Stimulated activated naive B cell treated with anti-CD40 and anti-IgM and Interleukin-4, amounts not matched to agents 10 μg/mL and 1 μg/mL and 100 μg/mL, for 72 hours (primary cell): ENCODE data around the gene LGI4.
A peak's percentile ranks its signal among the peaks of the same experiment; 100 is the strongest.

Experiments used
- ATAC-seq, 2 donors: fragments of 150-1000 bp; cut with Tn5 transposase; replicated peaks; 2 replicates each; pipeline ENCODE4 v1.10.0; 2021; ENCODE audit warnings: moderate library complexity in 1 of 2
- DNase-seq: peaks from one replicate; pipeline ENCODE4 v3.0.0; 2021
- H3K27ac Mint-ChIP-seq: one replicate; pipeline ENCODE4 v1.8.0; 2022; ENCODE audit warnings: mild to moderate bottlenecking, mixed read lengths
- H3K27me3 Mint-ChIP-seq, 2 donors: one replicate each; pipeline ENCODE4 v1.8.0; 2022; ENCODE audit warnings: mixed read lengths in 2 of 2
- H3K36me3 Mint-ChIP-seq, 2 donors: one replicate each; pipeline ENCODE4 v1.8.0; 2022; ENCODE audit warnings: mixed read lengths in 2 of 2, mild to moderate bottlenecking in 1 of 2
- H3K4me1 Mint-ChIP-seq, 2 donors: one replicate each; pipeline ENCODE4 v1.8.0; 2022; ENCODE audit warnings: mixed read lengths in 2 of 2, mild to moderate bottlenecking in 1 of 2
- H3K4me3 Mint-ChIP-seq, 2 donors: one replicate each; pipeline ENCODE4 v1.8.0; 2022; ENCODE audit warnings: mild to moderate bottlenecking in 2 of 2, mixed read lengths in 2 of 2, moderate library complexity in 1 of 2
- H3K9me3 Mint-ChIP-seq, 2 donors: one replicate each; pipeline ENCODE4 v1.8.0; 2022; ENCODE audit warnings: mixed read lengths in 2 of 2, mild to moderate bottlenecking in 1 of 2

The LGI4 gene

DNA sequence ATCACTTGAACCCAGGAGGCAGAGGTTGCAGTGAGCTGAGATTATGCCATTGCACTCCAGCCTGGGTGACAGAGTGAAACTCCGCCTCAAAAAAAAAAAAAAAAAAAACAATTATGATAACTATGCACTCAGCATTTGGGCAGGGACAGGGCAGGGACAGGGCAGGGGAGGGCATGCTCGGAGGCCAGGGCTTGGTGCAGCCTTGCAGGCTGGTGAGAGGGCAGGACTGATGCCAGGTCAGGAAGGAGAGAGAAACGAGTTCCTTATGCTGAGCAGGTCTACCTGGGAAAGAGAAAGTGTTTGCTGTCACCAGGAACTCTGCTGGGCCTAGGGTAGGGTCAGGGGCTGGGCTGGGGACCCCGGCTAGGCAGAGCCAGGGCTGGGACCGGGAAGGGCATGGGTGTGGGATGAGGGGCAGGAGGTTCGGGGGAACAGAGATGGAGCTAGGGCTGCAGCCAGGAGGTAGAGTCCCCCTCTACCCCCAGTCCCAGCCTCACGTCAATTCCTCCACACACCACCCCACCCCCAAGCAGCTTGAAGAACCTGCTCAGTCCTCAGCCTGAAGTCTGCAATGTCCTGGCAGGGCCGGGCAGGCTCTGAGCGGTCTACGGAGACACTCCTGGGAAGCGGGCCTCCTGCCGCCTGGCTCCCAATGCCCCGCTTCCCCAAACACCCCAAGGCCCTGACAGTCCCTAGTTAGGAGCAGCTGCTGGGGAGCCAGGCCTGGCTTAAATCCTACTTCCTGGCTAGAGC, 16.4 kb downstream of the LGI4 start:
- H3K27me3 Mint-ChIP-seq = peaks cover 3 to 9% of the 10 kb centered on the region in 2 donors
- no peaks in the 10 kb centered on the region for H3K9me3 Mint-ChIP-seq
- H3K36me3 Mint-ChIP-seq = no peaks in the 10 kb centered on the region
- H3K27ac Mint-ChIP-seq = no peak overlapping the region
- DNase-seq (no peak), ATAC-seq (no peak)
- H3K4me1 Mint-ChIP-seq = peaks cover 23 to 34% of the 10 kb centered on the region in 2 donors
- H3K4me3 Mint-ChIP-seq = no peak overlapping the region

DNA sequence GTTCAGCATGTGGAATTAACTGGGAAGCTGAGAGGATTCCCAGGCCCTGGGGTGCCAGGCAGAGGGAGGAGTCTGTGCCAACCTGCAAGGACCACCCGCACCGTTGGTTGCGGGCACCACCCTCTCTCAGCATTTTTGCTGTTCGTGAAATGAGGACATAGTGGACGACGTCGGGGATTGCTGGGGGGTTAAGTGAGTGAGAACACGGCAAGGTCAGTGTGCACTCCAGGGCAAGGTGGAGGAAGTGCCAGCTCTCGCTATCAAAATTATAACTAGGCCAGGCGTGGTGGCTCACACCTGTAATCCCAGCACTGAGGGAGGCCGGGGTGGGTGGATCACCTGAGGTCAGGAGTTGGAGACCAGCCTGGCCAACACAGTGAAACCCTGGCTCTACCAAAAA, 17.1 kb downstream of the LGI4 start:
- no peak overlapping the region for H3K4me3 Mint-ChIP-seq
- H3K27ac Mint-ChIP-seq = no peak overlapping the region
- no peaks in the 10 kb centered on the region for H3K36me3 Mint-ChIP-seq
- H3K27me3 Mint-ChIP-seq = peaks cover 3 to 9% of the 10 kb centered on the region in 2 donors
- no peaks in the 10 kb centered on the region for H3K9me3 Mint-ChIP-seq
- H3K4me1 Mint-ChIP-seq = peaks cover 23 to 32% of the 10 kb centered on the region in 2 donors
- DNase-seq (no peak), ATAC-seq (no peak)

DNA sequence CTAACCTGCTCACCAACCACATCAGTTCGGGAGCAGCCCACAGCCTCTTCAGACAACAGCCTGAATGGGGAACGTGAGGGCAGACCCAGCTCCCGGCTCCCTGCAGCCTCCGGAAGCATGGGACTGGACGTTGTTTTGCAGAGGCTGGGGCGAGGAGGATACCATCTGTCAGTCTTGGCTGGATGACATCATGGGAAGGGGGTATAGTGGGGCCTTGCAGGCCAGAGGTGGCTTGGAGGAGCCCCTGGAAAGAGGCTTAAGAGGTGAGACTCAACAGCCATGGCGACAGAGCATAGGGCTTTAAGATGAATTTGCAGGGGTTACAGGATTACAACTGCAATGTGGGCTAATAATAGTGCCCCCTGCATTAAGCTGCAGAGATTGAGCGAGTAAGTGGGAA, 17.7 kb downstream of the LGI4 start:
- Mint-ChIP-seq H3K4me1 (peaks cover 21 to 32% of the 10 kb centered on the region in 2 donors), H3K27ac (no peak overlapping the region), H3K27me3 (peaks cover 3 to 9% of the 10 kb centered on the region in 2 donors)

DNA sequence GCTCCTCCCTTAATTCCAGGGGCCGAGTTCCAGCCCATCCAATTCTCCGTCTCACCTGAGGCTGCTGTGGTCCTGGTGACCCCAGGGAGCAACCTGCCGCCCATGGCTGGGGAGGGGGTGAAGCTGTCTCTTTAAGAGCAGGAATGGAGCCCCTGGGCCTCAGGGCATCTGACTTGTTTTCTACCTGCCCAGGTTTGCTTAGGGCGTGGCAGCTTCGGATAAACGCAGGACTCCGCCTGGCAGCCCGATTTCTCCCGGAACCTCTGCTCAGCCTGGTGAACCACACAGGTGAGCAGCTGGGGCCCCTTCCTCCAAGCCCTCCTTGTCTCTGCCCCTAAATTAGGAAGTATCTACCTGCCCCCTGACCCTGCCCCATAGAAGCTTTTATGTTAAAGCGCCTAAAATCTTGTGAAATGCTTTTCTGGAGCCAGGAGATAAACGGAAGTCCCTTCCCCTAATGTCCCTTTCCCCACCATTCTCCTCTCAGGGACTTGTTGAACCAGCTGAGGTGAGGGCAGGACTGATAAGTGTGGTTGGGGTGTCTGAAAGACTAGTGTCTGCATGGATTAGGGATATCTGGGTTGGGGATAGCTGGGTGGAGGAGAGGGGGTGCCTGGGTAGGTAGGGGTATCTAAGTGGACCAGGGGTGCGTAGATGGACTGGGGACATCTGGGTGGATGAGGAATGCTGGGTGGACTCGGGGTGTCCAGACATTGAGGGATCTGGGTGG, 18.6 kb downstream of the LGI4 start:
- Mint-ChIP-seq H3K4me1 (peaks cover 18 to 26% of the 10 kb centered on the region in 2 donors), H3K9me3 (no peaks in the 10 kb centered on the region), H3K27me3 (peaks cover 3 to 9% of the 10 kb centered on the region in 2 donors), H3K27ac (no peak overlapping the region), H3K4me3 (no peak overlapping the region), H3K36me3 (no peaks in the 10 kb centered on the region)
- ATAC-seq = no peak
- DNase-seq = no peak

More for the DNA sequence above, 17.7 kb downstream of the LGI4 start:
- DNase-seq (no peak), ATAC-seq (no peak)
- Mint-ChIP-seq H3K36me3 (no peaks in the 10 kb centered on the region), H3K9me3 (no peaks in the 10 kb centered on the region), H3K4me3 (no peak overlapping the region)

DNA sequence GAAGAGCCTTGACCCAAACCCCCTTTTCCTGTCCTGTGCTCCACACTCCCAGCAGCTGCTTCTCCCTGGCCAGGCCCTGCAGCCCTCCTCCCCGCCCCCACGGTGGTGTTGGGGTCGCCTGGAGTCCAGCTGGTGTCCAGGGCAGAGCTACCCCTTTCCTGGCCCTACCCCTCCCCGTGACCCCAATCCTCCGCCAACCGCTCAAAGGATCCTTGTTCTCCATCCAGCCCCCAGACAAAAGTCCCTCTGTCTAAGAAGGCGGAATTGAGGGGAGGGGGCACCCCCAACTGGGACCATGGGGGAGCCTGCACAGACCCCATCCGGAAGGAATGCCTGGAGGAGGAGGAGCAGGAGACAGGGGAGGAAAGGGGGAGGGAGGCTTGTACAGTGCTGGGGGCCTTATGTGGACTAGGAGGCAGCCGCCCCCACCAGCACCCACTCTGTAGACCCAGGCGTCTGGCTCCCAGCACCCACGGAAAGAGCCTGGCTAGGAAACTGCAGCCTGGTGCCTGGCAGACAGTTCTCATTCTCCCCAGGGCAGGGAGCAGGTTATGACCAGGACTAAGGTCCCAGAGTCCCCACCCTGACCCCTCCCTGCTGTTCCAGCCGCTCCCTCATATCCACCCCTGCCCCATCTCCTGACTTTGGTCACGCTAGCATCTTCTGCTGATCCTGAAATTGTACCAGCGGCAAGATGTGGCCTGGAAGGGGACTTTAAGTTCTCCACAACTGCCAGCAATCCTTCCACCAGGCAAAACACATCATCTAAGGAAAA, 19.5 kb downstream of the LGI4 start, which contains the start of gene FXYD3:
Gene FXYD3 (plus strand): TSS at position 647 of the 775 bp plus-strand sequence. CDS start 3,554 bp downstream, outside the sequence.
- DNase-seq (no peak), ATAC-seq (no peak)
- Mint-ChIP-seq H3K36me3 (no peaks in the 10 kb centered on the region), H3K4me3 (peak within 1 kb of the TSS; percentile 53 to 59), H3K27me3 (peaks cover 3 to 9% of the 10 kb centered on the region in 2 donors), H3K27ac (no peak within 1 kb of the TSS), H3K4me1 (peaks cover 11 to 17% of the 10 kb centered on the region in 2 donors), H3K9me3 (no peaks in the 10 kb centered on the region)

DNA sequence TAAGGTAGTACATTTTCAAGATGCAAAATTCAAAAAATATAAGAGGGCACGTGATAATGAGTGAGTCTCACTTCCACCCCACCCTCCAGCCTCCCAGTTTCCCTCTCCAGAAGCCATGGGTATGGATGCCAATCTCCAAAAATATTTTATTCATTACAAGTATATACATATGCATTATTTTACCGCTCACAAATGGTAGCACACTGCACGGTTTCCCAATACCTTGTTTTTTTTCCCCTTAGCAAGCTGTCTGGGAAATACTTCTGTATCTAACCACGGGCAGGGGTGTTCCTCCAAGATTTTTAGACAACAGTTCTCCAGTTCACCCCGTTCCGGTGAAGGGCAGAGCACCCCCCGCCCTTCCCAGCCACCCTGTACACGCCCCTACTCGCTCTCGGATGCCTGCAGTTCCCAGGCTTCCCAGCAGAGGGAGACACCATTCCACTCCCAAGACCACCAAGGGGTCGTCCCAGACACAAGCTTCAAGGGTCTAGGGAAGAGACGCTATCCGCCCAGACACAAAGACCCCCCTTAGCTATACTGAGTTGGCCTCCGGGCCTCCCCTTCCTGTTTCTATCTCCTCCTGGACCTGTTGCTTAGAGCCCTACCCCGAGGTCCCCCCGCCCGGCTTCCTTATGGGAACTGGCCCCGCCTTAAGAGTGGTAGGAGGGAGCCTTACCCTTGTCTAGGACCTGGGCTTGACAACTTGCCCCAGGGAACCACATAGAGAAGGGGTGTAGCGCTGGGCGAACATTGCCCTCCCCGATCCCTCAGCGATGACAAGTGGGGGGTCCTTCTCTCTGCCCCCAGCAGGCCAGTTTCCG, 20.3 kb downstream of the LGI4 start:
- peak; percentile 86 to 88 for ATAC-seq
- Mint-ChIP-seq H3K4me3 (peak overlapping the region; percentile 53 to 59), H3K27ac (no peak overlapping the region), H3K4me1 (peaks cover 7 to 10% of the 10 kb centered on the region in 2 donors), H3K36me3 (no peaks in the 10 kb centered on the region), H3K27me3 (peaks cover 3 to 14% of the 10 kb centered on the region in 2 donors), H3K9me3 (no peaks in the 10 kb centered on the region)
- DNase-seq = peak; percentile 44

DNA sequence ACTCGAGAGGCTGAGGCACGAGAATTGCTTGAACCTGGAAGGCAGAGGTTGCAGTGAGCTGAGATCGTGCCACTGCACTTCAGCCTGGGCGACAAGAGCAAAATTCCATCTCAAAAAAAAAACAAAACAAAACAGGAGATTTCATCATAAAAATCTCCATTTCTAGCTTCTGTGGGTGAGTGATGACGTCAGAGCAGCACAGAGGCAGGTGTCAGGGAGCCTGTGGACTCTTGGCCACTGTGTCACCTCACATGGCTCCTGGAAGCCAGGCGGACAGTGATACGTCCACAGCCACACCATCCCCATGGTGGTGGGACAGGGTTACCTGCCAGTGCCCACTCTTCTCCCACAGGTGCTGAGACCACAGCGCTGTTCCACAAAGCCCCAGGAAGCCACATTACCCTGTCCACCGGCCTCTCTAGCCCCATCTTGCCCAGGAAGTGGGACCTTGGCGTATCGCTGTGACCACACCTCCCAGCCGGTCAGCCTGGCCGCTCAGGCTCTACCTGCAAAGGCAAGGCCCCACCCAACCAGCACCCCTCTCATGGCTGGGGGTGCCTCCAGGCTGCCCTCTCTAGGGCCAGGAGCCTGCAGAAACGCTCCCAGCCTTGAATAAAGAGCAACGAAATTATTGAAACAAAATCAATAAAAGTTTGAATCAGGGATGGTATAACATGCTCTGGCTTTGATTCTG, 21.7 kb downstream of the LGI4 start:
- no peaks in the 10 kb centered on the region for H3K9me3 Mint-ChIP-seq
- H3K4me1 Mint-ChIP-seq = peaks cover 6 to 7% of the 10 kb centered on the region in 2 donors
- H3K27me3 Mint-ChIP-seq = peaks cover 8 to 25% of the 10 kb centered on the region in 2 donors
- ATAC-seq = no peak
- H3K36me3 Mint-ChIP-seq = no peaks in the 10 kb centered on the region
- H3K4me3 Mint-ChIP-seq = no peak overlapping the region
- DNase-seq = no peak
- H3K27ac Mint-ChIP-seq = no peak overlapping the region

DNA sequence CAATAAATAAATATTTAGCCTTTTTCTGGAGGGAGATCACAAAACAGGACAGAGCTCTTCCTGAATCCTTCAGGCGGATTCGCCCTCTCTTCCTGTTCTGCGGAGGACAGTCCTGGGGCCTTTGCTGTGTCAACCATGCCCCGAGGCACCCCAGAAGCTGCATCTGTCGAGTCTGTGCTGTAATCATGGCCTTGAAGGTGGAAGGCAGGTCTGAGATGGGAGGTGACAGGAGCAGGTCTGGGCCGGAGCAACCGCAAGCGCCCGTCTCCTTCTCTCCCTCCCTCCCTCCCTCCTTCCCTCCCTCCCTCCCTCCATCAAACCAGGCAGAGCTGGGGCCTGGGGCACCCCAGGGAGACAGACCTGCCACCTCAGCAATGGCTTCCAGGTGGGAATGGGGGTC, 23.9 kb downstream of the LGI4 start:
- H3K4me3 Mint-ChIP-seq = no peak overlapping the region
- H3K27me3 Mint-ChIP-seq = peaks cover 8 to 25% of the 10 kb centered on the region in 2 donors
- DNase-seq = no peak
- ATAC-seq = no peak
- no peaks in the 10 kb centered on the region for H3K36me3 Mint-ChIP-seq
- H3K27ac Mint-ChIP-seq = no peak overlapping the region
- peaks cover 4 to 7% of the 10 kb centered on the region in 2 donors for H3K4me1 Mint-ChIP-seq
- H3K9me3 Mint-ChIP-seq = peaks cover 0 to 3% of the 10 kb centered on the region in 2 donors

DNA sequence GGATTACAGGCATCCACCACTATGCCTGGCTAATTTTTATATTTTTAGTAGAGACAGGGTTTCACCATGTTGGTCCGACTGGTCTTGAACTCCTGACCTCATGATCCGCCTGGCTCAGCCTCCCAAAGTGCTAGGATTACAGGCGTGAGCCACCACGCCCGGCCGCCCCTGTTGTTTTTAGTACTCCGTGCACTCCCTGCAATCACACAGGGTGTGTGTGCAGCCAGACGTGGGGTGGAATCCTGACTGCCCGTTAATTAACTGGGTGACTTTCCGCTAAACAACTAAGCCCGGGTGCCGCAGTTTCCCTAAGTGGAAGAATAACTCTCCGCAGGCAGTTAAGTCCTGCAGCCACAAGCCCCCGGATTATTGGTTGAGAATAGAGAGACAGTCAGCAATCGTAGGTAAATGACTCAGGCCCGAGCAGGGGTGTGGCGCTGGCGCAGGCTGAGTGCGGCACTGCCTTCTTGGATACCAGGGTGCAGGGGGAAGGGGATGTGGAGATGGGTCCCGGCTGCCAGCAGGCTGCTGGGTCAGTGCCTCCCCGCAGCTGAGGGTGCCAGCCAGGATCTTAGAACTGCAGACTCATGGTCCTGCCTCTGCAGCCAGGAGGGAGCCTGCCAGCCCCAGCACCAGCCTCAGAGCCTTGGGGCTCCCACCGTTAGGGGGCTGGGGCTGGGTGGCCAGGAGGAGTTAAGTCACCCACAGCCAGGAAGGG, 25.3 kb downstream of the LGI4 start:
- ATAC-seq (no peak), DNase-seq (no peak)
- Mint-ChIP-seq H3K36me3 (no peaks in the 10 kb centered on the region), H3K4me3 (no peak overlapping the region), H3K27ac (no peak overlapping the region), H3K4me1 (peaks cover 2 to 3% of the 10 kb centered on the region in 2 donors), H3K9me3 (peaks cover 0 to 4% of the 10 kb centered on the region in 2 donors), H3K27me3 (peaks cover 7 to 19% of the 10 kb centered on the region in 2 donors)

DNA sequence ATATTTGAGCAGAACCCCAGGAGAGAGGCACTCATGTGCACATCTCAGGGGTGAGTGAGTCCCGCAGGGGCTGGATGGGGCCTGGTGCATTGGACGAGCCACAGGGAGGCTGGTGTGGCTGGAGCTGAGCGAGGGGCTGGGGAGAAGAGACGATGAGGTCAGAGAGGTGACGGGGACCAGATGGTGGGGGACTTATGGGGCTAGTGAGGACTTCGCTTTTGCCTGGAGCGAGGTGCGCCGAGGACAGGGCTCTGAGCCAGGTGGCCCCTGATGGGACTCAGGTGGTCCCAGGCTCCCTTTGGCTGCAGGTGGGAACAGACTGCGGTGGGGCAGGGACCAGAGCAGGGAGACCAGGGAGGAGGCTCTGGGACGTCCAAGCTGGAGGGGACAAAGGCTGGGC, 26.1 kb downstream of the LGI4 start:
- no peak for ATAC-seq
- no peak overlapping the region for H3K4me3 Mint-ChIP-seq
- peaks cover 0 to 4% of the 10 kb centered on the region in 2 donors for H3K9me3 Mint-ChIP-seq

DNA sequence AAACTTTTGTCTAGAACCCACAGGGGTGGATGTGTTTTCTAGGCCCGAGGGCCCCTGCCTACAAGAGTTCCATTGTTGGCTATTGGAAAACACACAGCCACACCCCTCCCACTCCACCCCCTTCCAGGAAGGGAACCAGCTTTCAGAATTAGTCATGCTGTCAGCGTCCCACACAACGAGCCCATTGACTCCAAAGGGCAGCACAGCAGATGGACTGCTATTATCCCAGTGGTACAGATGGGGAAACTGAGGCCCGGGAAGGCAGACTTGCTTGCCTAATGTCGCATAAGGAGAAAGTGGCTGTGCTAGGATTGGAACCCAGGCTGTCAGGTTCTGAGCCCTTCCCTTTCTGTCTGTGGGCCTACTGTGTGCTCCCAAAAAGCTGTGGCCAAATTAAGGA, 27.3 kb downstream of the LGI4 start:
- H3K27me3 Mint-ChIP-seq = peaks cover 5 to 16% of the 10 kb centered on the region in 2 donors
- H3K27ac Mint-ChIP-seq = no peak overlapping the region
- peaks cover 0 to 4% of the 10 kb centered on the region in 2 donors for H3K9me3 Mint-ChIP-seq
- no peak overlapping the region for H3K4me3 Mint-ChIP-seq
- ATAC-seq = no peak
- H3K4me1 Mint-ChIP-seq = no peaks in the 10 kb centered on the region
- H3K36me3 Mint-ChIP-seq = peaks cover 0 to 1% of the 10 kb centered on the region in 2 donors
- DNase-seq = no peak

More for the DNA sequence above, 26.1 kb downstream of the LGI4 start:
- no peak for DNase-seq
- no peak overlapping the region for H3K27ac Mint-ChIP-seq
- no peaks in the 10 kb centered on the region for H3K36me3 Mint-ChIP-seq
- no peaks in the 10 kb centered on the region for H3K4me1 Mint-ChIP-seq
- peaks cover 5 to 16% of the 10 kb centered on the region in 2 donors for H3K27me3 Mint-ChIP-seq

DNA sequence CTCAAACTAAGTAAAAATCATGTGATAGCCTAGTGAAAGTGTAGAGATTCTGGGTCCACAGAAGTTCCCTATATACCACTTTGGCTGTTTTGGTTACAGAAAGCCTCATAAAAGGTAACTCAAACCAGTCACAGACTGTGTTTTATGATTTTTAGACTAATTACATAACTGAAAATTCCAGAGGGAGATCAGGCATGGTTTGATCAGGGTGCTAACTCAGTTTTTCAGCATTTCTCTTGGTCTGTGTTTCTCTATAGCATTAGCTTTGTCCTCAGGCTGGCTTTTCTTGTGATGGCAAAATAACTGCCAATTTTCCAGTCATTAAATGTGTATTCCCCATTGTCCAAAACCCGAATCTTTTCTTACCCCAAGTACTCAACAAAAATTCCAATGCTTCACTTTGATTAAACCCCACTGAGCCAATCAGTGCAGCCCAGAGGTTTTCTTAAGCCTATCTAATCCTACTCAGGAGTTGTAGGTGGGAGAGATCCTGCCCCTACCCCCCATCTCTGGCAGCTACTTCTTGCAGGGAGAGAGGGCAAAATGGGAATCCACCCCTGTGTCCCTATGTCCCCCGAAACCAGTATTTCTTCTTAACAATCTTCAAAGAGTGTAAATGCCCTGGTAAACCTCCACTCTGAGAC, 27.8 kb downstream of the LGI4 start:
- H3K27me3 Mint-ChIP-seq = peaks cover 5 to 16% of the 10 kb centered on the region in 2 donors
- no peak overlapping the region for H3K27ac Mint-ChIP-seq
- peaks cover 0 to 4% of the 10 kb centered on the region in 2 donors for H3K9me3 Mint-ChIP-seq
- DNase-seq = no peak
- no peaks in the 10 kb centered on the region for H3K4me1 Mint-ChIP-seq
- no peak overlapping the region for H3K4me3 Mint-ChIP-seq
- peaks cover 0 to 1% of the 10 kb centered on the region in 2 donors for H3K36me3 Mint-ChIP-seq
- ATAC-seq = no peak
